ENCODE data around the gene GALNT2. TPM values are rescaled to one million over a fixed set of nuclear protein-coding genes. Genes with fewer than 3 reads are reported as not detected.

GALNT2 gene
- total RNA-seq, 8 experiments from 2014 or later: 28.1 to 70.6 (median 41.3) TPM

GRCh38 chr1:230326971-230327891, 260.2 kb downstream of the GALNT2 start:
- WGBS, 10 experiments: 67 to 99% (median 89%) methylated on average over 1 to 22 of the region's 31 CpGs
- in situ Hi-C loops (cut with MboI; ENCODE audit: low pct_unique_long_range_greater_than_20kb in 2 of 9, low sequenced_read_pairs in 9 of 9, unreplicated experiment in 9 of 9): no loop called here
- H3K4me1 ChIP-seq (replicated peaks in 1 of 2): peaks cover 3% of the 10 kb centered on the region in 2 donors
- no peak overlapping the region for H3K4me3 ChIP-seq
- ATAC-seq (replicated peaks in 6 of 8): no peak
- no peak overlapping the region for H3K27ac ChIP-seq

DNA sequence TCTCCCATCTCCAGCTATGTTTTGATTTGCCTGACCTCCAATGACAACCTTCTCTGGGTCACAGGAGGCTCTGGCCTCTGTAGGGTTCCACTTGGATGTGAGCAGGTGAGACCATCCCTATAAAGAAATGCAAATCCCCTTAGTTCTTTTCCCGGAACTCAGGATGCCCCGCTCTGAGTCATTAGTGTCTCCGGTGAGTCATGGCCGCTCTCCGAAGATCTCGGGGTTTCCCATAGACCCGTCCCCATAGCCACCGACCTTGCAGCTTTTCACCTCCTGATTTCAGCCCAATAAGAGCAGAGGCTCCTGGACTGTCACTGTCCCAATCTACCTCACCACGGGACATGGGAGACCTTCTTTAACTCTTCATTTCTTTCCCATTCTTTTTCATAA, 260.9 kb downstream of the GALNT2 start:
- in situ Hi-C loops (cut with MboI; ENCODE audit: low pct_unique_long_range_greater_than_20kb in 2 of 9, low sequenced_read_pairs in 9 of 9, unreplicated experiment in 9 of 9): no loop called here
- Histone ChIP-seq H3K27ac (no peak overlapping the region), H3K4me1 (replicated peaks in 1 of 2) (peaks cover 8 to 10% of the 10 kb centered on the region in 2 donors), H3K4me3 (no peak overlapping the region)
- no peak for ATAC-seq (replicated peaks in 6 of 8)
- 39 to 85% (median 78%) methylated on average over 2 to 8 of the region's 9 CpGs for WGBS, 10 experiments

DNA sequence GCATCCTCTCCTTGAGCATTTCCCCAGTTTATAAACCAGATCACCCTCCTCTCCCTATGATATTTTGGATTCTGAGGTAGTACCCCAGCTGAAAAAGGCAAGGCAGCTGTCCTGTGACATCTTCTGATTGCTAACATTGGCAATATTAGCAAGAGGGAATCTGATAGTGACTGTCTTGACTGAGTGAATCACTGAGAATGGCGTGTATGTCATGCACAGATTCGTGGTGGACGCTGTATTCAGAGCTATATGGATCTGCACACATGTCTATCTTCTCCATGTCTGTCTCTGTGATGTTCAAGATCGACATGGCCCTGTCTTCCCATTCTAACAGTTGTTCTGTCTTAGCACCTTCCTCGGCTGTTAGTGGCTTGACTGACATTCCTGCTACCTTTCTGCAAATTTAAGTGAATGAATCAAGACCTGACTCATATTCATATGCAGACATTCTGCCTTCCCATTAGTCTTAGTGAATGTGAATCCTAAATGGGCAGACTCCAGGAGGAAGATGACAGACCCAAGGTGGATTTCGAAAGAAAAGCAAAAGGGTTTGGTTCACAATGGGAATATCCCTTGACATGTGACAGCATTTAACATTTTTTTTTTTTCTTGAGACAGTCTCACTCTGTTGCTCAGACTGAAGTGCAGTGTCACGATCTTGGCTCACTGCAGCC, 261.4 kb downstream of the GALNT2 start:
- peaks cover 14 to 16% of the 10 kb centered on the region in 2 donors for H3K4me1 ChIP-seq (replicated peaks in 1 of 2)
- H3K27ac ChIP-seq: no peak overlapping the region
- in situ Hi-C loops (cut with MboI; ENCODE audit: low pct_unique_long_range_greater_than_20kb in 2 of 9, low sequenced_read_pairs in 9 of 9, unreplicated experiment in 9 of 9): no loop called here
- 17 to 93% (median 85%) methylated on average over 1 to 7 of the region's 7 CpGs; no CpG with 5 or more reads in 2 of the 10 experiments for WGBS, 10 experiments
- H3K4me3 ChIP-seq: no peak overlapping the region
- ATAC-seq (replicated peaks in 6 of 8): peak in 2 of 8 experiments; percentile 67 to 91

DNA sequence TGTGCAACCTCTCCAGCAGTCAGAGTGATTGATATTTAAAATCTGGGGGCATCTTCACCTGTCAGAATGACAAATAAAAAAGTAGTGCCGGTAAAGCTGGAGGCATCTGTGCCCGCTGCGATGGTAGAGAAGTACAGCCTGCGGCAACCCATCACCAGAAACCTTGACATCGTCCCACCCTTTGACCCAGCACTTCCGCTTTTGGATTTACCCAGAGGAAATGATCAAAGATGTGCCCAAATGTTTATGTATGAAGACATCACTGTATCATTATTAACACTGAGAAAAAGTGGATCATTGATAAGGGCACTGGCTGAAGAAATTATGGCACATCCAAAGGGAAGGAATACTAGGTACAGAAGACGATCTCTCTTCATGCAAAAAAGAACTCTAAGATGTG, 263.1 kb downstream of the GALNT2 start:
- in situ Hi-C loops (cut with MboI; ENCODE audit: low pct_unique_long_range_greater_than_20kb in 2 of 9, low sequenced_read_pairs in 9 of 9, unreplicated experiment in 9 of 9): no loop called here
- peaks cover 14 to 17% of the 10 kb centered on the region in 2 donors for H3K4me1 ChIP-seq (replicated peaks in 1 of 2)
- 70 to 100% (median 94%) methylated on average over 1 to 7 of the region's 7 CpGs for WGBS, 10 experiments
- no peak overlapping the region for H3K4me3 ChIP-seq
- H3K27ac ChIP-seq: no peak overlapping the region
- ATAC-seq (replicated peaks in 6 of 8): no peak
